Measurements from ENCODE around the gene THEM5.

THEM5 gene

DNA sequence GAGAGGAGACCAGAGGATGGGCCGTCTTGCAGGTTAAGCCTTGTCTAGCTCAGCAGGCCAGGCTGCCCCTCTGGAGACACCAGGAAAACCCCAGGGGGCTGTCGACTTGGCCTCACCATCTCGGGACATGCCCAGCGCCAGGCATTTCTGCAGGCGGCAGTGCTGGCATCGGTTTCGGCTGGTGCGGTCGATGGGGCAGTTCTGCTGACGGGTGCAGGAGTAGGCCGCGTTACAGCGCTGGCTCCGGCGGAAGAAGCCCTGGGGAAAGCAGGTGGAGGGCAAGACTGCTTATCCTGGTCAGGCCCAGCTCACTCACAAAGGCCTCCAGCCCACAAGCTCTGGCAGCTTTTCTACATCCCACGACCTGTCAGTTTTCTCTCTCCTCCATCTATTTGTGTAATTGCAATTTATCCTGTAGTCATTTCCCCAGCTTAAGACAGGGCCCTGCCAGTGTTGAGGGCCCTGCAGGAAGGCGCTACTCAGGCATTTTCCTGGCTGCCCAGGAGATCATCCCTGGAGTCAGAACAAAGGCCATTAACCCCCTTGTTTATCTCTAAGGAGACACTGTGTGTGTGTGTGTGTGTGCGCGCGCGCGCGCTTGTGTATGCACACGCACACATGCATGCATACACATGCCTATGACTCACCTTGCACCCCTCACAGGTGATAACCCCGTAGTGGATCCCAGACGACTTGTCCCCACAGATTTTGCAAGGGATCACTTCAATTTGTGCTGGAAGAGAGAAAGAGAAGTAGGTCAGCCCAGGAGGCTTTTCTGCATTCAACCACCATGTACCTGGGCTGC is 36.8 kb downstream of the THEM5 start:
- DNase-seq = no peak

DNA sequence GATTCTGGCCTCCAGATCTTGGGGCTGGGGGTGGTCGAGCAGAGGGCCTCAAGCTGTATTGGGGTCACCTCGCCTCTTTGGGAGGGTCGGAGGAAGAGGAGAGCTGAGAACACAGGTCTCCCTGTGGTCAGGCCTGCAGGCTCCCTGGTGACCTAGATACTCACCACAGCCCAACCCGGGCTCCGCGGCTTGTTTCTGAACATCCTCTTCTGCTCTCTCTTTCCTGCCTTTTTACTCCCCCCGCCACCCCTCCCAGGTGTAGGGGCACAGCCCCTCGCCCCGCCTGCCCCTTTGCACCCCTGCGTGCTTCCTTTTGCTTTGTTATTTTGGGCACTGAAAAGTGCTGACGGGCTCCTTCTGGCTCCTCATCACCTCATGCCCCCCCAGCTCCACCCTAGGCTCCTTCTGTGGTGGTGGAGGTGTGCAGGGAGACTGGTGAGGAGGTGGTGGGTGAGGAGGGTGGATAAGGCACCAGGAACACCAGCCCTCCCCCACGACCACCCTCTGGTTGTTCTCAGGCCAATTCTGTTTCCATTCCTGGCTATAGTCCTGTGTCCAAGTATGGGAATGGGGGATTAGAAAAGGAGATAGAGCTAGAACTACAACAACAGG is 37.7 kb downstream of the THEM5 start:
- DNase-seq = no peak

DNA sequence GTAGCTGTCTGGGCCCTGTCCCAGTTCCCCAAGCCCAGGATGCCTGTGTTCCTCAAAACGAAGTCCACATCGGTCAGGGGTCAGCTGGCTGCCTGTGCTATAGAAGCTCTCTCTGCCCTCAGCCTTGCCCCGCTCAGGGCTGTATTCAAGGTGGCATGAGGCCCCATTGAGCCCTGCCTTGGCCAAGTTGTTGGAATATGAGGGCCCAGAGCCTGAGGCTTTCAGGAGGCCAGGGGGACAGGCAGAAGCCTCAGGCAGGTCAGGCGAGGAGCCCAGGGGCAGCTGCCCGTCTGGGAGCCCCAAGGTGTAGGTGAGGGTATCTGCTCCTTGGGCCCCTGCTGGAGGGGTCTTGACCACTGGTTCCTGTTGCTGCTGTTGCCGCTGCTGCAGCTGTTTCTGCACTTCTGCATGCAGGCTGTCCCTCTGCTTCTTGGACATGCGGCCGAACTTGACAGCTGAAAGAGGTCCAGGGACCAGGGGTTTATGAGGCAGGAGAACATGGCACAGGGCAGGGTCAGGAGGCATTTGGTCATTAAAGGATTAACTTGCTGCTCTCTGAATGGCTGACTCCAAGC is 38.5 kb downstream of the THEM5 start:
- no peak for DNase-seq

DNA sequence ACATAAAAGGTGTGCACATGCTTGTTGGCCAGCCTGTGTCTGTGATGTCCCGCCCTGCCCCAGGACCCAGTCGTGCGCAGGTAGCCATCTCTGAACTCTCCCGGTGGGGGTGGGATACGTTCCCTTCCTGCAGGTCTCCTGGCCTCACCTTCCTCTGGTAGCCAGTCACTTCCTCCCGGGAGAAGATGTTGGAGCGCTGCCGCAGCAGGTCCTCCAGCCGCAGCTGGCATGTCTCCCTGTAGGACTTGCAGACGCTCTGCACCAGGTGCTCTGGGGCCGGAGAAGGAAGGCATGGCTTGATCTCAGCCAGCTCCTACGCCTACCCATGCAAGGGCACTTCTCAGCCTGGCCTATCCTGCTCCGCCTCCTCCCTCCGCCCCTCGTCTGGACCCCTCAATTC is 39.1 kb downstream of the THEM5 start:
- DNase-seq = no peak

DNA sequence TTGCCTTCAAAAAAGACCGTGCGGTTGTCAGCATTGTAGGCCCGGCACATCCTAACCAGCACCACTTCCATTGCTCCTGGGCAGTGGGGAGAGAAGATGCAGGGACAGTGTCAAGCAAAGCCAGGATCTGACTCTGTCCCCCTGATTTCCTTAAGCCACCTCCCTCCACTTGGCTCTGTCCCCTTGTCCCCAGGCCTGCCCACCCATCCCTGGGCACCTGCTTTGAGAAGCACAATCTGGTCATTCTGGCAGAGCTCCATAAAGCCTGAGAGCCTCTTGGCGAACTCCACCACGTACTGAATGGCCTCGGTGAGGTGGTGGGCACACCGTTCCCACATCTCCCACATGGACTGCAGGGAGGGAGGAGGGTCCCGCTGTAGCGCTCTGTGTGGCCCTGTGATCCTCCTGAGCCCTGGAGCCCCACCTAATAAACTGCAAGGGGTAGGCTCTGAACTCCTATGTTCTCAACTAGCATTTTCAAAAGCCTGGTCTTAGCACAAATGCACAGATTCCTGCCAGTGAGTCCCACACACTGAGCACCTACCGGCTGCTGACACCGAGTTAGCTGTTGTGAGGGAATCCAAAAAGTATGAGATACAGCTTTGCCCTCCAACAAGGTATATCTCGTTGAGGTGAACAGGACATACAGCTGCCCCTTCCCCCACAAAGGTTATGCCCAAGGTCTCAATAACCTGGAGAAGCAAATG is 40.1 kb downstream of the THEM5 start:
- no peak for DNase-seq

DNA sequence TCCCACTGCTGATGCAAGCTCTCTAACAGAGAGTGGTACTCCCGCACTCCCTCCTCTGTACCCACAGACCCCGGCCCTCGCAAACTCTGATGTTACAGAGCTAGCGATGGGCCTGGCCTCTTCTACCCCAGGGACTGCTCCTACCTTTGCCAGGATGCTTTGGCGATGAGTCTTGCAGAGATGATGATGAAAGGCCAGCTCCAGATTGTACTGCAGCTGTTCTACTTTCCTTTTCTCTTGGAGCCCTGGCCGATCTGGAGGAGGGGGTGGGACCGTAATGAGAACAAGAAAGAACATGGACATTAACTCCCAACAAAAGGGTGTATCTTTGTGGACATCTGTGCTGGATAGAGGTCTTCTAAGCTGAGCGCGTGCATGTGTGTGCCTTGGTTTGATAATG is 42.3 kb downstream of the THEM5 start:
- DNase-seq = no peak

DNA sequence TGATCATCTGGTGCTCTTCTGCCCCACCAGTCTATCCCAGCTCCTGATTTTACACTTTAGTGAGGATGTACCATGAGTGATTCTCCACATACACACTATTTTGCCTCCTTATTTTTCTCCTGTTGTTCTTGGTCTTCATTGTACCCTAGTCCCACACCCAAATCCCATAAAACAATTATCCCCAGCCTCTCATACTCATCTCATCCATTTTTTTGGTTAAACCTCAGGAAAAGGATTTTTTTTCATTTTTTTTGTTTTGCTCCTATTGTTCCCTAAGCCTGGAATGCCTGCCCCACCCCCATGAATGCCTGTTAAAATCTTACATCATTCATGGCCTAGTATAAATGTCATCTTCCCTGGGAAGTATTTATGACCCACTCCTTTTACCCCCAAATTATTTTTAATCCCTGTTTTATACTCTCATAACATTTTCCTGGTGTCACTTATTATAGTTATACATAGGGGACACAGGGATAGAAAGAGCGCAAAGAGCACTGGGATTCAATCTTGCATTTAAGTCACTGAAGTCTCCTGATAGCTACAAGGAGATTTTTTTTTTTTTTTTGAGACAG is 43.4 kb downstream of the THEM5 start:
- DNase-seq = no peak

DNA sequence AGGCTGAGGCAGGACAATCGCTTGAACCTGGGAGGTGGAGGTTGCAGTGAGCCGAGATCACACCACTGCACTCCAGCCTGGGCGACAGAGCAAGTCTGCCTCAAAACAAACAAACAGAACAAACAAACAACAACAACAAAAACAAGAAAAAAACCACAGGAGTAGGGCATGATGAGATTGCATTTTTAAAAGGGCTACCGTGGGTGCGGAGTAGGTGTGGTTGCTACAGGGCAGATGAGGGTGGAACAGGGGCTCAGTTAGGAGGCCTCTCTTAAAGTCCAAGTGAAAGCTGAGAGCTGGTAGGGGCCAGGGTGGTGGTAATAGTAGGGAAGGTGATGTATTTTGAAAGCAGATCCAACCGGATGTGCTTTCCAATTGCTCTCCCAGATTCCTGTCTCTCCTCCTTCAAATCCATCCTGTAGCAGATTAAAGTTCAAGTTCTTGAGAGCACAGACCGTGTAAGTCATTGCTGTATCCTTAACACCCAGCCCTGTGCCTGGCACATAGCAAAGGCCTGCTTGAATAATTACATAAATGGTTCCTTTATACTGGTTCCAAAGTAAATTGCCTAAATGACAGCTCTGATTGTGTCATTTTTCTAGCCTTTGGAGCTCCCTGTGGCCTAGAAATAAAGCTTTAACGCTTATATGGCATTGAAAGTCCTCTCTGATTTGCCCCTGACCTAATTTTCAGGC is 44.1 kb downstream of the THEM5 start:
- DNase-seq = no peak

DNA sequence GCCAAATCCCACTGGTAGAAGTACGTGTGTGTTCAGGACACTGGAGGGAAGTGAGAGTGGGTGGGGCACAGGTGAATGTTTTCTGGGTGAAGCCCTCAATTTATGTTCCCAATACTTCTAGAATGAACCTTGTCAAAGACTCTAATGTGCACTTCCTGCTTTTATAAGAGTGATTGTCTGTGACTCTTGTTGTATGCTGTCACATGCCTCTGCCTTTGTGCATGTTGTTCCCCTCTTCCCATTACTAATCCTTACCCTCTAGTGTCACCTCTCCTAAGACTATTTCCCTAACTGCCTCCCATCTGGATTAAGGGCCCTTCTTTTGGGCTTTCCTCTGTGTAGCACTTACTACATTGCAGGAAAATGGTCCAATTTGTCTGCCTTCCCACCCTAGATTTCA is 45.7 kb downstream of the THEM5 start:
- DNase-seq = no peak

DNA sequence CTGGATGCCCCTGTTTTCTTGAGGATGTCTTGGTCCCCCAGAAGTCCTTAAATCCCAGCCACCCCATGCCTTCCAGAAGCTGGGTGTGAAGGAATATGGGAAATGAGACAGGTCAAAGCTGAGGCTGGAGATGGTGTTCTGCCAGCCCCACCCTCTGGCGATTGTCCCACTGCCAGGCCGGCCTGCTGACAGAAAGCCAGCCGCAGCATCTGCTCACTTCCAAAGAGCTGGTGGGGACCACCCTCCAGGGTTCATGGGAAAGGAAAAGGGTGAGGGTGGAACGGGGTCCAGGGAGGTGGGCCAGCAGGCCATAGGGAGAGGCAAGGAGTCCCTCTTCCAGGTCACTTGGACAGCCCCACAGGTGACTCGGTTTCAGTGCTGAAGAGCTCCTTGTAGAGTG is 46.4 kb downstream of the THEM5 start:
- no peak for DNase-seq

DNA sequence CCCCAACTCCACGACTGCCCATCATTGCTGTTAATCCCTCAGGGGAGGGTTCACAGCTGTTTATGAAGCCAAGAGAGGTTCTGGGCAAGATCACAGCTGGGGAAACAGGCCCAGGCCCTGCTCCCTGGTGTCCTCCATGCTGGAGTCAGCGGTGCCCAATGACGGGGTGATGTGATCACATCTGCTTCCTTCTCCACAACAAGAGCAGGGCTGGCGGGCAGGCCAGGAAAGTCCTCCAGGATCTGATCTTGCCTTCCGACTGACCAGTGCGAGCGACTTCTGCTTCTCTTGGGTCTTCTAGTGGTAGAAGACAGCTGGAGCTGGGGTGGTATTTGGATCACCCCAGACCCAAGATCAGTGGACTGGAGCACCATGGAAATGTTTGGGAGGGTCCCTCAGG is 47.3 kb downstream of the THEM5 start:
- DNase-seq = no peak

DNA sequence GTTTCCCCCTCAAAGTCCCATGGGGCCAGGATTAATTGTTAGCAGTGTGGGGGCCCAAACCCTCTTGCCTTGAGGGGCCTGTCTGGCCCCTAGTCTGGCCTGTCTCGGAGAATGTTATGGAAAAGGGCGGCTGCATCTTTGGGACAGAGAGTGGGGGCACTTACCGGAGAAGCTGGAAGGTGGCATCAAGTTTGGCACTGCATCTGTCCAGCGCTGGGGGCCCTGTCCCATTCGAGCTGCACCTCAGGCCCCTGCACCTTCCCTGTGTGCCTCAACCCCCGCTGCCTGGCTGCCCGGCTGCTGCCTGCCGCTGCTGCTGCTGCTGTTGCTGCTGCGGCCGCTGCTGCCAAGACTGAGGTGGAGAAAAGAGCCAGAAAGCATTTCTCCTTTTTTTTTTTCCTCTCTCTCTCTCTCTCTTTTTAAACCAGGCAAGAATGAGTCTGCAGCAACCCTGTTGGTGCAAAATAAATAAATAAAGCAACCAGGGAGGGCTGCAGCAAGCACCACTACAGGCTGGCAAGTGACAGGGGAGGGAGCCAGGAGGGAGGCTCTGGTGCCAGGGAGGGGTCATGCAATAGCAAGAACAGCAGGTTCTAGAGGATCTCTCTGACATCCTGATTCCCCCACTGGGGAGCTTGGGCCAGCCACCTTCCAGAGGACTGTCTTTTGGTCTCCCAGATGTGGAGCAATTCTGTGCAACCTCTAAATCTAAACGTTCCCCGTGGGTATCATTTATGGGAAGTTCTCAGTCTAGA is 48.3 kb downstream of the THEM5 start, which contains the start of gene LINGO4:
Gene LINGO4, minus strand, starts transcription at position 354 of the 755 bp plus-strand sequence. CDS start 2,715 bp downstream, outside the sequence.
- DNase-seq = no peak

DNA sequence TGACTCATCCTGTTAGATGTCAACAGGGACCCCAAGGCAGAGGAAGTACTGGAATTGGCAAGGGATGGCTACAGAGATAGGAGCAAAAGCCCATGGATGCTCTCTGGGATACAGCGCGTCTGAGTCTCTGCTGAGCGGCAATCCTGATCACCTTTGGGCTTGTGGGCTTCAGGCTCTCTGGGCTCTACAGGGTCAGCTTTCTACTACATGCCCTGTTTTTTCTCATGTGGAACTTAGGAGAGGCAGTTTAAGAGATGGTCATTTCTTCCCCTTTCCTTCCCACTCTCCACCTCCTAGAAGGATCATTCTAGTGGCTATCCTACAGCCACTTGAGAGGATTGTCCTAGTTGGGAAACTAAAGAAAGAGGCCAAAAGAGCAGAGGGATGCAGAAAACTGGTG is 49.6 kb downstream of the THEM5 start:
- DNase-seq = no peak

DNA sequence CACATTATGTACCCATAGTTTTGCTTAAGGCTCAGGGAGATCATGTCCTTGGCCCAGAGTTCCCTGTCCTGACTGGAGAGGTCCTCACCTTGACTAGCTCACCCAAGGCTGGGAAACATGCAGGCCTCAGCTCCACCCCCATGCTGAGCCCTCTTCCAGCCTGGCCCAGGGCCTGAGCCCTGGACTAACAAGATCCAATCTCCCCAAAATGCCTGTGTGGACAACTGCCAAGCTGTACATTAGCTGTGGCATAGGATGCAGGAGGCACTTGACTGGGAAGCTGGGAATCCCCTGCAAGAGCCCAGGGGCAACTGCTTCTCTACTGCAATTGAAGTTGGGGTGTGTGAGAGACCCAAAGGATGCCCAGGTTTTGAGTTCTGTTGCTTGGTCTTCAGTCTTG is 50.3 kb downstream of the THEM5 start:
- DNase-seq = no peak

DNA sequence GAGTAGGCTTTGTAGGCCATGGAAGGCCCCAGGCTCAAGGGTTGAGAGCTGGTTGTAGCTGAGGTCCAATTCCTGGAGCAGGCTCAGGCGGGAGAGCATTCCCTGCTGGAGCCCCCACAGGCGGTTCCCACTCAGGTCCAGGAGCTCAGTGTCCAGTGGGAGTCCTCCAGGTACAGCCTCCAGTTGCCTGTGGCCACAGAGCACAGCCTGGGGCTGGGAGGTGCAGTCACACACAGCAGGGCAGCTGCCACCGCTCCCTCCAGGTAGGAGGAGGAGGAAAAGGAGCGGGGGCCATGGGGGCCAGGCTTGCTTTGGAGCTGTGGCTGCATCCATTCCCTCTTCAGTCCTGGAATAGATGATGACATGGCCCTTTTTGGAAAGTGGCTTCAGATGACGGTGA is 51.1 kb downstream of the THEM5 start:
- no peak for DNase-seq

DNA sequence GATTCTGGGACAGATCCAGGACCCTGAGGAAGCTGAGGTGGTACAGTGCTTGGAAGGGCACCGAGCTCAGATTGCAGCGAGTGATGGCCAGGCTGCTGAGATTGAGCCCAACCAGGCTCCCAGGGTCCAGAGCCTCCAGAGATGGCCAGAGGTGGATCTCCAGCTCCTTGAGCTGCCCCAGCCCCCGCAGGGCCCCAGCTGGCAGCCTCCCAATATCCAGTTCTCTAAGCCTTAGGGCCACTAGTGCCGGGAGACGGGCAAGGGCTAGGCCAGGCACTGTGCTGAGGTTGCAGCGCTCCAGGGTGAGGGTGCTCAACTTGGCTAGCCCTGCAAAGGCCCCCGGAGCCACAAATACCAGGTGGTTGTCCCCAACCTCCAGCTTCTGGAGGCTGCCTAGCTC is 51.7 kb downstream of the THEM5 start:
- DNase-seq = no peak

DNA sequence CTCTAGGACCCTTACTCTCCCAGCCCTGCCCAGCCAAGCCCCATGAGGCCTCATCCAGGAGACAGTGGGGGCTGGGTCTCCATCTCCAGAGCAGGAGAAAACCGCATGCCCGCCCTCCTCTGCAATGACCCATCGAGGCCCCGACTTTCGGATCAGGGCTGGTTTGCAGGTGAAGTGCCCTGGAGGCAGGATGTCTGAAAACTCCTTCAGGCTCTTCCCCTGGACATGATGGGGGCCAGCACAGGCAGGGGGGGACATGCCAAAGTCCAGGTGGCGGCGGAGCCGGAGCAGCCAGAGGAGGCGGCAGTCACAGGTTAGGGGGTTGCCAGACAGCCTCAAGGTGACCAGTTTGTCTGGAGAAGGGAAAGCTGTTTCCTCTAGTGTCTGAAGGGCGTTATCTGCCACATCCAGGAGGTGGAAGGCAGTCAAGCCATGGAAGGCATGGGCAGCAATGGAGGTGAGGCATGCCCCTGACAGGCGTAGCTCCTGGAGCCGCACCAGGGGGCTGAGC is 52.1 kb downstream of the THEM5 start:
- DNase-seq = no peak

DNA sequence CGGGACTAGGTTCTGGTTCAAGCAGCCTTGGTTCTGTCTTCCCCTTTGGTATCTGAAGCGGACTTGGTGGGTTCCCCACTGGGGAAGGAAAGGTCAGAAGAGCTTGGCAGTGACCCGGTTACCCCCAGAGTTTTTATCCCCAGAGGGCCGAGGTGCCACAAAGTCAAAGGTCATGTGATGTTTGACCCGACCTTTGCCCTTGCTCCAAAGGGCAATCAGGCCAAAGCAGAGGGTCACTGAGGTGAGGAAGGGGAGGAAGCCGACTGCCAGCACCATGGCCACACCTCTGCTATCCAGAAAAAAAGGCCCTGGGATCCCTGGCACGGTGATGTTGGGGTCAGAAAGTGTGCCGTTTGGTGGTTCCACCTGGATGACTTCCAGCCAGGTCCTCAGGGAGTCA is 52.7 kb downstream of the THEM5 start:
- no peak for DNase-seq

DNA sequence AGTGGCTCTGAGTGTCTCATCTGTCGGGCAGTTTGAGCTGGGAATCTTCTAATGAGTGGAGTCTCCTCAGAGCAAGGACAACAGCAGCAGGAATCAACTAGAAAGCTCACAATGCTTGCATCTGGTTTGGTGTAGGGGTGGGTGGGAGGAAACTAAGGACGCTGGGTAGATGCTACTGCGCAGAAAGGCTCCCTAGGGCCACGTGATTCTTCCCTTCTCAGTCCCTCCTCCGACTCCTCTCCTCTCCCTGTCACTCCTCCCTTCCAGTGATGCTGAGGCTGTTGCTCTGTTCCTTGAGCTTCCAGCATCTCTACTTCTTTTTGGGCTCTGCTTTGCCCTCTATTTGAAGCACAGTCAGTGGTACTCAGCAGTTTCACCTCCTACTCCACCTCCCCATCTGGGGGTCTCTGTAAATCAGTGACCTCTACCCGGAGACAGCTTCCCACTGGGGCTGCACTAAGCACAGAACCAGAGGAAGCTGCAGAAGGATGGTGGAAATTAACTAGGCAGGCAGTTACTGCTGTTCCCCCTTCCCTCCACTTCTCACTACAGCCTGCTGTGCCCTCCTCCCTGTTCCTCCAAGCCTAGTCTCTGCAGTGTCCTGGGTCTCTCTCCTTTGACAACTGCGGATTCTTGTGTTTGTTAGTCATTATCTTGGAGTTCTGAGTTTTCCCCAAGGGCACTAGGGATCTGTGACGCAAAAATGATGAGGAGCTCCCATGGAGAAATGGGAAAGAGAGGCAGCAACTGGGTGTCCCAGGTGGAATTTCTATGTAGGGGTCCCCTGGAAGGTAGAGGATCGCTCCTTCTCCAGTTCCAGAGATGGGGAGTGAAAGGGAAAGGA is 54.1 kb downstream of the THEM5 start:
- no peak for DNase-seq

DNA sequence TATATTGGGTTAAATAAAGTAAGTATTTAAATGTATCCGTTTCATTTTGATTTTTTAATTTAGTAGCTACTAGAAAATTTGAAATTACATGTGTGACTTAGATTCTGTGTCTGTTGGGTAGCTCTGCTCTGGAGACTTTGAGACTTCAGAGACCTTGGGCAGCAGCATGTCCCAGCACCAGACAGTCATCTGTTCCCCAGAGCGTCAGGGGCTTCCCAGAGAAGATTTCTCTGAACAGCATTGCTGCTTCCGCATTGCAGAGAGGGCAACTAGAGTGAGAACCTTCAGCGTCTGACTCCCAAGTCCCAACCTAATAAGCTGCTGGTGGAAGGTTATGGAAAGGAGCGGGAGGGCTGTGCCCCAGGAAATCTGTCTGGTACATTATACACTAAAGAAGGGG is 54.9 kb downstream of the THEM5 start:
- DNase-seq = no peak
